HepG2 (cell line): Measurements from ENCODE around the gene MAGT1. TPM values are rescaled to one million over a fixed set of nuclear protein-coding genes. Genes with fewer than 3 reads are reported as not detected.

Experiments used
- ATAC-seq: fragments of 200-7000 bp; cut with Tn5 transposase; 3 replicates; pipeline ENCODE4 v1.9.1; 2020; ENCODE audit warnings: mild to moderate bottlenecking, moderate library complexity
- BruUV-seq: library from RNA; stranded (reverse); fragments of 400-500 nt; replicated peaks from 2 replicates; lab custom pipeline; 2021; lab: Mats Ljungman, UMichigan
- CTCF ChIA-PET: fragments of 300-600 bp; formaldehyde crosslinking; extraction: SDS; loops from one replicate; lab custom pipeline; 2021; ENCODE audit warnings: low total read pairs, inconsistent platforms, low intra/inter-chr PET ratio; lab: Yijun Ruan, JAX
- POLR2A ChIA-PET: fragments of 350-600 bp; sonication (Branson Sonifier 250); formaldehyde crosslinking; loops from one replicate; lab custom pipeline; 2020; ENCODE audit warnings: antibody characterized with exemption, inconsistent platforms; lab: Yijun Ruan, JAX
- DNase-seq: peaks from one replicate; pipeline ENCODE4 v3.0.0-alpha.2; 2015; ENCODE audit warnings: low spot score
- FAIRE-seq: peaks from 3 replicates; lab custom pipeline; 2011; peaks lifted over from hg19 to GRCh38; lab: Jason Lieb, UNC
- H2AFZ ChIP-seq: one replicate; pipeline ENCODE4 v1.6.1; 2011; ENCODE audit warnings: low read length, inconsistent platforms
- H3K27ac ChIP-seq: fragments of 300-600 bp; 3 replicates; pipeline ENCODE4 v1.8.0; 2011; ENCODE audit warnings: mixed run types, mild to moderate bottlenecking, mixed read lengths, low read length, inconsistent platforms; ENCODE audit not compliant: insufficient read depth; ENCODE audit errors: extremely low read length
- H3K27me3 ChIP-seq, 2 experiments: fragments of 200-600 bp in 1 of 2; 2 replicates in 1 of 2; 3 replicates in 1 of 2; pipeline versions ENCODE4 v1.6.0 to v1.8.0; 2011; ENCODE audit warnings: low read length in 2 of 2, mild to moderate bottlenecking in 2 of 2, moderate library complexity in 2 of 2, inconsistent platforms in 1 of 2; ENCODE audit not compliant: insufficient read depth in 2 of 2, control insufficient read depth in 1 of 2
- H3K36me3 ChIP-seq, 2 experiments: fragments of 200-600 bp in 1 of 2; replicated peaks in 1 of 2; 2 replicates in 1 of 2; 3 replicates in 1 of 2; pipeline versions ENCODE4 v1.5.1 to v1.8.0; 2011; ENCODE audit warnings: low read length in 2 of 2, inconsistent platforms in 1 of 2; ENCODE audit not compliant: insufficient read depth in 2 of 2, control insufficient read depth in 1 of 2
- H3K4me1 ChIP-seq: 2 replicates; pipeline ENCODE4 v1.5.1; 2012; ENCODE audit warnings: low read length, inconsistent platforms; ENCODE audit not compliant: insufficient read depth
- H3K4me2 ChIP-seq: 2 replicates; pipeline ENCODE4 v1.6.0; 2011; ENCODE audit warnings: low read depth, low read length, inconsistent platforms
- H3K4me3 ChIP-seq, 3 experiments: fragments of 200-600 bp in 1 of 3; sonication (generic), shearing (Covaris generic) in 1 of 3; replicated peaks in 1 of 3; 2 replicates each; pipeline ENCODE4 v1.5.1; 2011 to 2016; ENCODE audit warnings: low read length in 3 of 3, inconsistent platforms in 2 of 3, low read depth in 2 of 3, mild to moderate bottlenecking in 2 of 3, control low read depth in 1 of 3, mixed read lengths in 1 of 3; ENCODE audit not compliant: insufficient read depth in 1 of 3
- H3K79me2 ChIP-seq: one replicate; pipeline ENCODE4 v1.6.1; 2011; ENCODE audit warnings: low read length, inconsistent platforms; ENCODE audit not compliant: insufficient read depth
- H3K9ac ChIP-seq: 2 replicates; pipeline ENCODE4 v1.6.0; 2011; ENCODE audit warnings: mild to moderate bottlenecking, low read depth, low read length, inconsistent platforms; ENCODE audit not compliant: insufficient read depth
- H3K9me3 ChIP-seq: 2 replicates; pipeline ENCODE4 v1.5.1; 2012; ENCODE audit warnings: mild to moderate bottlenecking, low read length
- H4K20me1 ChIP-seq: 2 replicates; pipeline ENCODE4 v1.6.0; 2011; ENCODE audit warnings: inconsistent platforms, mild to moderate bottlenecking, low read length, moderate library complexity; ENCODE audit not compliant: insufficient read depth
- ETV5 ChIP-seq: IDR thresholded peaks from 2 replicates; pipeline ENCODE4 v1.6.1; 2018; ENCODE audit warnings: missing biosample characterization, missing genetic modification reagents, inconsistent platforms, borderline replicate concordance
- NFIB ChIP-seq: sonication (generic); formaldehyde crosslinking; IDR thresholded peaks from 2 replicates; pipeline ENCODE4 v1.9.0; 2021; ENCODE audit warnings: missing genetic modification reagents, mild to moderate bottlenecking, borderline replicate concordance
- RFX3 ChIP-seq: IDR thresholded peaks from 2 replicates; pipeline ENCODE4 v1.6.1; 2016; ENCODE audit warnings: missing biosample characterization, missing genetic modification reagents
- ZKSCAN1 ChIP-seq: fragments of 150-350 bp; IDR thresholded peaks from 2 replicates; pipeline ENCODE4 v1.6.1; 2014; ENCODE audit warnings: low read length
- ZNF451 ChIP-seq: sonication (generic); formaldehyde crosslinking; IDR thresholded peaks from 2 replicates; pipeline ENCODE4 v1.5.0; 2020; ENCODE audit warnings: mild to moderate bottlenecking, missing genetic modification reagents
- WGBS: methylation state at CpG from one replicate; pipeline ENCODE4 v1.1.6; 2017; ENCODE audit warnings: low lambda C conversion rate; 5-methylcytosine and 5-hydroxymethylcytosine counted together
- in situ Hi-C: cut with HindIII; loops from 2 replicates; pipeline ENCODE4 v1.10.0; 2017; ENCODE audit warnings: low pct_unique_long_range_greater_than_20kb; ENCODE audit not compliant: extremely low pct_ligation_motif_present
- intact Hi-C: fragments of 100-400 bp; cut with micrococcal nuclease; formaldehyde crosslinking; loops from one replicate; pipeline ENCODE4 v1.10.0; 2022; ENCODE audit not compliant: unreplicated experiment
- polyA plus RNA-seq, 8 experiments: library from polyadenylated mRNA; depleted of rRNA in 3 of 8; stranded (reverse) in 7 of 8; unstranded in 1 of 8; fragments of >200 nt; fragmentation: Illumina TruSeq in 4 of 8; extraction: Trizol in 4 of 8; gene quantifications; 2 replicates each; pipeline versions ENCODE4 v1.2.1 to v1.2.3, GENCODE V29; 2011 to 2016; ENCODE audit warnings: low read depth in 4 of 8, missing spikeins in 1 of 8, mixed read lengths in 1 of 8; ENCODE audit not compliant: insufficient read depth in 1 of 8
- total RNA-seq, 5 experiments: library from RNA; depleted of rRNA; stranded (reverse); fragments of >200 nt; fragmentation: Illumina TruSeq; extraction: Trizol; gene quantifications; 2 replicates each; pipeline ENCODE4 v1.2.3, GENCODE V29; 2016; ENCODE audit warnings: low read depth in 1 of 5

The MAGT1 gene
- total and polyA plus RNA-seq, 2 of the 13 experiments (the other 11 are each of a cell fraction or from before 2014, with no cell fraction given), result 38.0 to 75.0 TPM

DNA sequence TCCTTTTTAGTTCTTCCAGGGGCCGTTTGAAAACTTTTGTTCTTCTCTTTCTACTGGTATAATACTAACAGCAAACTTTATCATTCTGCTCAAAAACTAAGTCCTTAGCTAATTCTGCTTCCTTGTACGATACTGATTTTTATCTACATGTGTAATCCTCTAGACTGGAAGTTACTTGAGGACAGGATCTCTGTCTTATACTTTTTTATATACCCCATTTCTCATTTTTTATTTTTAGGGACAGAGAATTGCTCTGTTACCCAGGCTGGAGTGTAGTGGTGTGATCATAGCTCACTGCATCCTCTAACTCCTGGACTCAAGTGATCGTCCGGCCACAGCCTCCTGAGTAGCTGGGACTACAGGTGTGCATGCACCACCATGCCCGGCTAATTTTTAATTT is 6.3 kb upstream of the MAGT1 start (continued):
- TF ChIP-seq RFX3 (CRISPR knock-in tag), result no peak

DNA sequence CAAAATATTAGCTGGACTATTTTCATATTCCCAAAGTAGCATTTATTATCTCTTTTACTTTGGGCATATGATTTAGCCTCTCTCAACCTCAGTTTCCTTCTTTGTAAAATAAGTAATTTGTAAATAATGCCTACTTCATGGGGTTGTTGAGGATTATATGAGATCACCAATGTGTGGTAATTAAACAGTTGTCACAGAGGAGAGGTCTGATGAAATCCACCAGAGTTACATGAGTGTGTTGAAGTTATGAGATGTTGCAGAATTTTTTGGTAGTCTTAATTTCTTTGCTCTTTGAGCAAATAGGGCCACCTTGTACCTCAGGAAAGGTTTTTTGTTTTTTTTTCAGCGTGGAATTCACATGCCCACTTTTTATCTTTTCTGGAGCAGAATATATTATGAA is 5.5 kb upstream of the MAGT1 start:
- Histone ChIP-seq H3K27me3 (no peaks in the 10 kb centered on the region; a peak in 1 of 5 replicates), H3K79me2 (peaks cover 29% of the 10 kb centered on the region), H3K9me3 (no peaks in the 10 kb centered on the region), H3K9ac (peak overlapping the region; percentile 86), H2AFZ (no peak overlapping the region), H3K4me1 (peaks cover 15% of the 10 kb centered on the region; the same call in 1 of the 2 replicates), H3K4me2 (peak overlapping the region; percentile 68), H3K27ac (peak overlapping the region; percentile 85), H3K36me3 (peaks cover 0 to 11% of the 10 kb centered on the region in 2 experiments; a peak in 1 of 5 replicates), H4K20me1 (no peaks in the 10 kb centered on the region), H3K4me3 (peak overlapping the region; percentile 67 to 78 (median 70))
- intact Hi-C loops, result no loop called here
- DNase-seq, result no peak
- POLR2A ChIA-PET, result no interaction called here
- in situ Hi-C loops, result loop anchor here (25.0 kb wide), 1 partner anchor 212 kb away; the partner anchor contains the start of gene PGK1
- no peak for ATAC-seq
- CTCF ChIA-PET, result no interaction called here
- no peak for FAIRE-seq
- no peak for TF ChIP-seq NFIB (CRISPR knock-in tag)
- no peak for TF ChIP-seq ZNF451 (CRISPR knock-in tag)
- TF ChIP-seq ETV5 (CRISPR knock-in tag), result no peak
- no peak for TF ChIP-seq ZKSCAN1
- no TSS peak for BruUV-seq
- 0% methylated on average over 1 of the region's 1 CpG for WGBS
